ENCODE results near the gene CLEC16A. TPM values are rescaled to one million over a fixed set of nuclear protein-coding genes. Genes with fewer than 3 reads are reported as not detected.

Gene CLEC16A
- total and polyA plus RNA-seq, 9 of the 15 experiments (the other 6 are each of a cell fraction or from before 2014, with no cell fraction given), result 1.00 to 22.3 (median 10.0) TPM

GRCh38 chr16:11100239-11100750, 155.9 kb downstream of the CLEC16A start (continued):
- TF ChIP-seq CEBPZ (IDR thresholded peaks at IDR 0.05; ENCODE audit: borderline replicate concordance, low read depth, low read length) (no peak), SRSF3 (IDR thresholded peaks at IDR 0.05; ENCODE audit: insufficient read depth, low read length) (no peak), POU5F1 (IDR thresholded peaks at IDR 0.05; ENCODE audit: borderline replicate concordance, low read depth, low read length, partially characterized antibody) (no peak), AFF1 (IDR thresholded peaks at IDR 0.05; ENCODE audit: low read depth in 1 of 2, partially characterized antibody in 2 of 2) (peak in 1 of 2 experiments; percentile 15), ARHGAP35 (IDR thresholded peaks at IDR 0.05; ENCODE audit: partially characterized antibody) (no peak), L3MBTL2 (IDR thresholded peaks at IDR 0.05) (peak; percentile 59), ARNT (IDR thresholded peaks at IDR 0.05) (peak; percentile 67 to 85; a peak in 2 of 4 replicates), KAT2B (IDR thresholded peaks at IDR 0.05; ENCODE audit: low read depth, low read length) (no peak), CLOCK (CRISPR knock-in tag; IDR thresholded peaks at IDR 0.05; ENCODE audit: borderline replicate concordance) (no peak), MEIS2 (IDR thresholded peaks at IDR 0.05; ENCODE audit: partially characterized antibody) (peak; percentile 1), MLX (CRISPR knock-in tag; conservative IDR thresholded peaks at IDR 0.05) (no peak), SMARCA5 (IDR thresholded peaks at IDR 0.05) (no peak), ZNF695 (CRISPR knock-in tag; IDR thresholded peaks at IDR 0.05) (no peak), ZNF384 (IDR thresholded peaks at IDR 0.05; ENCODE audit: low read depth, low read length) (no peak), HDAC8 (tag; IDR thresholded peaks at IDR 0.05) (no peak), RFX1 (IDR thresholded peaks at IDR 0.05) (no peak), ZNF133 (CRISPR knock-in tag; IDR thresholded peaks at IDR 0.05) (no peak), TEAD1 (CRISPR knock-in tag; IDR thresholded peaks at IDR 0.05) (peak in 1 of 2 experiments; percentile 22; a peak in 1 of 4 replicates)

Data from K562 (cell line).